ENCODE results near the gene ZNF426.
"Not testable (repeated sequence)": the region's sequence is repeated elsewhere in the genome, so short reads cannot be mapped to it uniquely, and the experiment has no call there.

Gene ZNF426

DNA sequence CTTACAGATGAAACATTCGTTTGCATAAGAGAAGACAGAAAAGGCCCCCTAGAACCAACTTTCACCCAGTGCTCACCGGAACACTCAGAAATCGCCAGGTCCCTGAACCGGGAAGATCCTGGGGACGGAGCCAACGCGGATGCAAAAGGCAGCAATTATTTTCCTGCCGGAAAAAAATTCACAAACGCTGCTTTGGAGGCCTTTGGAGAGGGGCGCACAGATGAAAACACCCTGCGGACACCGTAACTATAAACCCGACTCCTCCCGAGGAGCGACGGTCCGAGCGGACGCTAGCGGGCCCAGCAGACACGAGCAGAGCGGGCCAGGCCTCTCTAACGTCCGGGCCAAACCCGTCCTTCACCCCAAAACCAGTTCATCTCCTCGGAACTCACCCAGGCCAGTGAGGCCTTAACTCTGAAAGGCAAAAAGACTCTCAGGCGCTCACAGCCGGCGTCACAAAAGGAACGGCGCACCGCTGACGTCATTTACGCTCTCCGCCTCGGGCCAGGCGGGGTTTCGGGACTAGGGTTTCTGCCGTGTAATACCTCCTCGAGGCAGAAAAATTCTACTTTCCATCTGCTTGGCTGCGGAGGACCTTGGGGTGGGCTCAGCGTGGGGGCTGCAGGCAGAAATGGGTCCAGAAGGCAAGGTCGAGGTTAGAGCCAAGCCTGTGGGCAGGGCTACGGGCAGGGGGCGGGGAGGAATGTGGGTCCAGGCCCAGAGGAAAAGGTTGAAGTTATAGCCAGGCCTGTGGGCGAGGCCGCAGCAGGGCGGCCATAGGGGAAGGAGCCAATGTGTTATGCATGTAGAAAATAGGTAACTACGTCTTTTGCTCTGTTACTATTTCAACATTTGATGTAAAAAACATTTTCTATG, at the start of gene ZNF426:
Gene ZNF426 (minus strand): TSS at position 463 of the 876 bp plus-strand sequence. CDS start 2,413 bp downstream, outside the sequence.
- no peak within 1 kb of the TSS for H3K27ac ChIP-seq
- H3K4me3 ChIP-seq (IDR thresholded peaks at IDR 0.05; ENCODE audit: insufficient read depth, low read depth, low read length), result no peak within 1 kb of the TSS
- H3K27me3 ChIP-seq (ENCODE audit: insufficient read depth, low read depth), result no peaks in the 10 kb centered on the region; the same call in 1 of the 2 replicates
- H3K36me3 ChIP-seq (ENCODE audit: insufficient read depth), result no peaks in the 10 kb centered on the region
- TF ChIP-seq, protein P1, sequence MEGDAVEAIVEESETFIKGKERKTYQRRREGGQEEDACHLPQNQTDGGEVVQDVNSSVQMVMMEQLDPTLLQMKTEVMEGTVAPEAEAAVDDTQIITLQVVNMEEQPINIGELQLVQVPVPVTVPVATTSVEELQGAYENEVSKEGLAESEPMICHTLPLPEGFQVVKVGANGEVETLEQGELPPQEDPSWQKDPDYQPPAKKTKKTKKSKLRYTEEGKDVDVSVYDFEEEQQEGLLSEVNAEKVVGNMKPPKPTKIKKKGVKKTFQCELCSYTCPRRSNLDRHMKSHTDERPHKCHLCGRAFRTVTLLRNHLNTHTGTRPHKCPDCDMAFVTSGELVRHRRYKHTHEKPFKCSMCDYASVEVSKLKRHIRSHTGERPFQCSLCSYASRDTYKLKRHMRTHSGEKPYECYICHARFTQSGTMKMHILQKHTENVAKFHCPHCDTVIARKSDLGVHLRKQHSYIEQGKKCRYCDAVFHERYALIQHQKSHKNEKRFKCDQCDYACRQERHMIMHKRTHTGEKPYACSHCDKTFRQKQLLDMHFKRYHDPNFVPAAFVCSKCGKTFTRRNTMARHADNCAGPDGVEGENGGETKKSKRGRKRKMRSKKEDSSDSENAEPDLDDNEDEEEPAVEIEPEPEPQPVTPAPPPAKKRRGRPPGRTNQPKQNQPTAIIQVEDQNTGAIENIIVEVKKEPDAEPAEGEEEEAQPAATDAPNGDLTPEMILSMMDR (conservative IDR thresholded peaks at IDR 0.05; ENCODE audit: low read depth, low read length), result no peak
- H2AFZ ChIP-seq (ENCODE audit: low read depth), result no peak within 1 kb of the TSS
- H3K79me2 ChIP-seq (ENCODE audit: insufficient read depth, low read depth), result no peaks in the 10 kb centered on the region
- H3K9ac ChIP-seq, result no peak within 1 kb of the TSS
- H3K4me2 ChIP-seq, result no peak within 1 kb of the TSS
- no peaks in the 10 kb centered on the region for H4K20me1 ChIP-seq (ENCODE audit: insufficient read depth)
- no peaks in the 10 kb centered on the region for H3K4me1 ChIP-seq (ENCODE audit: low read depth, poor library complexity, severe bottlenecking)

DNA sequence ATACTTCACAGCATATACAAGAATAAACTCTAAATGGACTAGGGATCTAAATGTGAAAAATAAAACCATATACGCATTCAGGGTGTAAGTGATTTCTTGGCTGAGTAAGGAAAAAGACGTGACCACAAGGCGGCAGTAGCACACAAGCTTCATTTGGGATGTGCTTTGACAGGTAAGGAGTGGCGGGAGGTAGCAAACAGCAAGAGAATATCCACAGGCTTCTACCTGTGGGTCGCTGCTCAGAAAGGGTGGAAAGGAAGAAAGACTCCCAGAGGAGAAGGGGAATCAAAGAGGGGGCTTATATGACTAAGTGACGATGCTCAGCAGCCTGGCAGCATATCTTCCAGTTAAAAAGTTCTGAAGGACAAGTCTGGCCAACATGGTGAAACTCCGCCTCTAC, 48.3 kb upstream of the ZNF426 start:
- Histone ChIP-seq H3K79me2 (ENCODE audit: insufficient read depth, low read depth) (peaks cover 23% of the 10 kb centered on the region), H3K27ac (no peak overlapping the region), H3K36me3 (ENCODE audit: insufficient read depth) (no peaks in the 10 kb centered on the region), H3K4me1 (ENCODE audit: low read depth, poor library complexity, severe bottlenecking) (no peaks in the 10 kb centered on the region), H3K4me3 (IDR thresholded peaks at IDR 0.05; ENCODE audit: insufficient read depth, low read depth, low read length) (no peak overlapping the region), H3K4me2 (no peak overlapping the region), H3K27me3 (ENCODE audit: insufficient read depth, low read depth) (no peaks in the 10 kb centered on the region), H4K20me1 (ENCODE audit: insufficient read depth) (no peaks in the 10 kb centered on the region), H3K9ac (no peak overlapping the region), H2AFZ (ENCODE audit: low read depth) (no peak overlapping the region)
- TF ChIP-seq, protein P1 (conservative IDR thresholded peaks at IDR 0.05; ENCODE audit: low read depth, low read length), result peak; percentile 55

DNA sequence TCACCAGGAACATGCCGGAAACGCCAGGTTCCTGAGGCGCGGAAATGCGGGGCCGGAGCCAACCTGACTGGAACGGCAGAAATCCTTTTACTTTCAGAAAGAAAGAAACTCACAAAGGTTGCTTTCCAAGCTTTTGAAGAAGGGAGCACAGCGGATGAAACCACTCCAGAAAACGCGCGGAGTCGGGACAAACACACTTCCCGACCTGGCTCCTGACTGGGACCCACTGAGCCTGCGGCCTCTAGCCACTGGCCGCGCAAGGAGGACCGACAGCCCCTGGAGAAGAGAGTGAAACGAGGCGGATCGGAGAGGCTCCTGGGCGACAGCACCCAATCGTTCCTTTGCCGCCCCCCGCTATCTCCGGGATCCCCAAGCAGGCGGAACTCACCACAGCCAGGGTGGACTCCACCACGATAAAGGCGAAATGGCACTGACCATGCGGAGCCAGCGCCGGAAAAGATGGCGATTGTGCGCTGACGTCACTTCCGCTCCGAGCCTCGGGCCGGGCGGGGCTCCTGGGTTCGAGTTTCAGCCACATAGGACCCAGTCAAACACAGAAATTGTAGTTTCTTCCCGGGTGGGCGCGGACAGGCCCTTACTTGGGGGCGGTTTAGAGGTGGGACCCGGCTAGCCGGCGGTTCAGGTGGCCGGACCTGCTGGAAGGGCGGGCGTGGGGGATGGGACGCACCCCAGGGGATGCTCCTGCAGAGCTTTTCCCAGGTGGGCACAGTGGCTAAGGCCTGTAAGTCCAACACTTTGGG, 45.8 kb upstream of the ZNF426 start, which contains the start of gene ZNF121:
Gene ZNF121 (minus strand): TSS at position 432 of the 761 bp plus-strand sequence. CDS start 16,407 bp downstream, outside the sequence.
- Histone ChIP-seq H3K27me3 (ENCODE audit: insufficient read depth, low read depth) (no peaks in the 10 kb centered on the region), H3K27ac (peak within 1 kb of the TSS; percentile 80), H3K36me3 (ENCODE audit: insufficient read depth) (no peaks in the 10 kb centered on the region), H3K4me1 (ENCODE audit: low read depth, poor library complexity, severe bottlenecking) (no peaks in the 10 kb centered on the region), H4K20me1 (ENCODE audit: insufficient read depth) (no peaks in the 10 kb centered on the region), H3K4me2 (peak within 1 kb of the TSS; percentile 53), H2AFZ (ENCODE audit: low read depth) (peak within 1 kb of the TSS; percentile 95), H3K4me3 (IDR thresholded peaks at IDR 0.05; ENCODE audit: insufficient read depth, low read depth, low read length) (no peak within 1 kb of the TSS), H3K79me2 (ENCODE audit: insufficient read depth, low read depth) (peaks cover 48% of the 10 kb centered on the region), H3K9ac (peak within 1 kb of the TSS; percentile 84)
- TF ChIP-seq, protein P1 (conservative IDR thresholded peaks at IDR 0.05; ENCODE audit: low read depth, low read length), result no peak

DNA sequence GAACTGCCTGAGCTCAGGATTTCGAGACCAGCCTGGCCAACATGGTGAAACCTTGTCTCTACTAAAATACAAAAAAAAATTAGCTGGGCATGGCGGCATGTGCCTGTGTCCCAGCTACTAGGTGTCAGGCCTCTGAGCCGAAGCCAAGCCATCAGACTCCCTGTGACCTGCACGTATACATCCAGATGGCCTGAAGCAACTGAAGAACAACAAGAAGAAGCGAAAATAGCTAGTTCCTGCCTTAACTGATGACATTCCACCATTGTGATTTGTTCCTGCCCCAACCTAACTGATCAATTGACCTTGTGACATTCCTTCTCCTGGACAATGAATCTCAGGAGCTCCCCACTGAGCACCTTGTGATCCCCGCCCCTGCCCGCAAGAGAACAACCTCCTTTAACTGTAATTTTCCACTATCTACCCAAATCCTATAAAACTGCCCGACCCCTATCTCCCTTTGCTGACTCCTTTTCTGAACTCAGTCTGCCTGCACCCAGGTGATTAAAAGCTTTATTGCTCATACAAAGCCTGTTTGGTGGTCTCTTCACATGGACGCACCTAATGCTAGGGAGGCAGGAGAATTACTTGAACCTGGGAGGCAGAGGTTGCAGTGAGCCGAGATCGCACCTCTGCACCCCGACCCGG, 43.8 kb upstream of the ZNF426 start:
- H3K36me3 ChIP-seq (ENCODE audit: insufficient read depth); H3K27me3 ChIP-seq (ENCODE audit: insufficient read depth, low read depth); H3K4me2 ChIP-seq; H3K9ac ChIP-seq; H2AFZ ChIP-seq (ENCODE audit: low read depth); H3K4me1 ChIP-seq (ENCODE audit: low read depth, poor library complexity, severe bottlenecking); H4K20me1 ChIP-seq (ENCODE audit: insufficient read depth); H3K27ac ChIP-seq; H3K4me3 ChIP-seq (IDR thresholded peaks at IDR 0.05; ENCODE audit: insufficient read depth, low read depth, low read length): not testable (repeated sequence)
- peaks cover 69% of the 10 kb centered on the region for H3K79me2 ChIP-seq (ENCODE audit: insufficient read depth, low read depth)

All from KMS-11 (cell line).